Left ventricle myocardium inferior (tissue), 1 donor: Measurements from ENCODE around the gene R3HDM2. TPM values are rescaled to one million over a fixed set of nuclear protein-coding genes. Genes with fewer than 3 reads are reported as not detected.

ENCODE experiments used
- DNase-seq: peaks from one replicate; pipeline ENCODE4 v3.0.0-alpha.2; 2020
- H3K27ac ChIP-seq: fragments of 200-600 bp; replicated peaks from 2 replicates; pipeline ENCODE4 v1.8.0; 2021
- H3K27me3 ChIP-seq: fragments of 200-600 bp; 2 replicates; pipeline ENCODE4 v1.8.0; 2021; ENCODE audit warnings: low read depth
- H3K36me3 ChIP-seq: fragments of 200-600 bp; 2 replicates; pipeline ENCODE4 v1.8.0; 2021
- H3K4me1 ChIP-seq: fragments of 200-600 bp; 2 replicates; pipeline ENCODE4 v1.8.0; 2021
- H3K4me3 ChIP-seq: fragments of 200-600 bp; 2 replicates; pipeline ENCODE4 v1.8.0; 2021; ENCODE audit warnings: mild to moderate bottlenecking, moderate library complexity
- H3K9me3 ChIP-seq: fragments of 200-600 bp; replicated peaks from 2 replicates; pipeline ENCODE4 v1.8.0; 2021
- intact Hi-C: fragments of 100-400 bp; cut with micrococcal nuclease; formaldehyde crosslinking; loops from one replicate; pipeline ENCODE4 v1.11.0; 2022
- total RNA-seq: library from RNA; stranded (reverse); fragmentation: NEBNext Ultra II Directional; extraction: Animal tissue kit (Norgen Biotek cat#: 25700); gene quantifications from one replicate; pipeline ENCODE4 v1.2.1, GENCODE V29; 2021
- TF ChIP-seq, protein P1 (sequence below): fragments of 200-600 bp; IDR thresholded peaks from 2 replicates; pipeline ENCODE4 v1.8.0; 2021; ENCODE audit warnings: antibody characterized with exemption, mild to moderate bottlenecking, borderline replicate concordance
- donor health status: DM: no; HTN: yes; CAD: no; lungs with severe emphysema.

The R3HDM2 gene
- total RNA-seq, 1 donor from 2014 or later: 63.1 TPM

DNA sequence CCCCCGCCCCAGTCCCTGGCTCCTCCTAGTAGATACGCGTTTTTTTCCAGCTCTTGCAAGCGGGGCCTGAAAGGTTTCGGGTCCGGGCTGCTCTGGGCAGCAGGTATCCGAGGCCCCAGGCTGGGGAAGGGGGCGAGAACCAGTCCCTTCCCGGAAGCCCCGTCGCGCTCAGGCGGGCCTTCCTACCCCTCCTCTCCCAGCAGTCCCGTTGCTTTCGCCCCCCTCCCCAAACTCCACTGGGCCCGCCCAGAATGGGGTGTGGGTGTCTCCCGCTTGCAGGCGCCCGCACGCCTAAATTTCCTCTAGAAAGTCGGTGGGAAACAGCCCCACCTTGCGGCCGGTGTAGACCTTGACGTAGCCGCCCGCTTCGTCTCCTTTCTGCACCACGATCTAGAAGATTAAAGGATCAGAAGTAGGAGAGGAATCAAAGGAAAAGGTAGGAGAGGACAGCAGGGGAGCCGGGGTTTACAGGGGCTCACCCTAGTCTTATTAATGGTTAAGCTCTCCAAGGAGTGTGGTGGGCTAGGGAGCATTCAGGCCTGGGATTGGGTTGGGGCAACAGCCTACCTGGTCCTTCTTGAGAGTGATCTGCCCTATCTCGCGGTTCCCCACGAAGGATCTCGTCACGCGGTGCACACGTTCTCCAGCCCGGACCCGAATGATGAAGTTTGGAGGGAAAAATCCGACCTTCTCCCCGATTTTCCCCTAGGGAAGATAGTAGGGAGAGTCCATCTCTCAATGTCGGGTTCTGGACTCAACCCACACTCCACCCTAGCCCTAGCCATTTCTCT is 187.1 kb downstream of the R3HDM2 start:
- DNase-seq: peak; percentile 79
- intact Hi-C loops: no loop called here
- peak overlapping the region; percentile 60 for H3K4me3 ChIP-seq
- peaks cover 60% of the 10 kb centered on the region for H3K27me3 ChIP-seq
- H3K9me3 ChIP-seq: no peaks in the 10 kb centered on the region
- H3K27ac ChIP-seq: no peak overlapping the region
- peaks cover 52% of the 10 kb centered on the region for H3K4me1 ChIP-seq
- no peaks in the 10 kb centered on the region for H3K36me3 ChIP-seq
- TF ChIP-seq, protein P1, sequence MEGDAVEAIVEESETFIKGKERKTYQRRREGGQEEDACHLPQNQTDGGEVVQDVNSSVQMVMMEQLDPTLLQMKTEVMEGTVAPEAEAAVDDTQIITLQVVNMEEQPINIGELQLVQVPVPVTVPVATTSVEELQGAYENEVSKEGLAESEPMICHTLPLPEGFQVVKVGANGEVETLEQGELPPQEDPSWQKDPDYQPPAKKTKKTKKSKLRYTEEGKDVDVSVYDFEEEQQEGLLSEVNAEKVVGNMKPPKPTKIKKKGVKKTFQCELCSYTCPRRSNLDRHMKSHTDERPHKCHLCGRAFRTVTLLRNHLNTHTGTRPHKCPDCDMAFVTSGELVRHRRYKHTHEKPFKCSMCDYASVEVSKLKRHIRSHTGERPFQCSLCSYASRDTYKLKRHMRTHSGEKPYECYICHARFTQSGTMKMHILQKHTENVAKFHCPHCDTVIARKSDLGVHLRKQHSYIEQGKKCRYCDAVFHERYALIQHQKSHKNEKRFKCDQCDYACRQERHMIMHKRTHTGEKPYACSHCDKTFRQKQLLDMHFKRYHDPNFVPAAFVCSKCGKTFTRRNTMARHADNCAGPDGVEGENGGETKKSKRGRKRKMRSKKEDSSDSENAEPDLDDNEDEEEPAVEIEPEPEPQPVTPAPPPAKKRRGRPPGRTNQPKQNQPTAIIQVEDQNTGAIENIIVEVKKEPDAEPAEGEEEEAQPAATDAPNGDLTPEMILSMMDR: peak; percentile 80

DNA sequence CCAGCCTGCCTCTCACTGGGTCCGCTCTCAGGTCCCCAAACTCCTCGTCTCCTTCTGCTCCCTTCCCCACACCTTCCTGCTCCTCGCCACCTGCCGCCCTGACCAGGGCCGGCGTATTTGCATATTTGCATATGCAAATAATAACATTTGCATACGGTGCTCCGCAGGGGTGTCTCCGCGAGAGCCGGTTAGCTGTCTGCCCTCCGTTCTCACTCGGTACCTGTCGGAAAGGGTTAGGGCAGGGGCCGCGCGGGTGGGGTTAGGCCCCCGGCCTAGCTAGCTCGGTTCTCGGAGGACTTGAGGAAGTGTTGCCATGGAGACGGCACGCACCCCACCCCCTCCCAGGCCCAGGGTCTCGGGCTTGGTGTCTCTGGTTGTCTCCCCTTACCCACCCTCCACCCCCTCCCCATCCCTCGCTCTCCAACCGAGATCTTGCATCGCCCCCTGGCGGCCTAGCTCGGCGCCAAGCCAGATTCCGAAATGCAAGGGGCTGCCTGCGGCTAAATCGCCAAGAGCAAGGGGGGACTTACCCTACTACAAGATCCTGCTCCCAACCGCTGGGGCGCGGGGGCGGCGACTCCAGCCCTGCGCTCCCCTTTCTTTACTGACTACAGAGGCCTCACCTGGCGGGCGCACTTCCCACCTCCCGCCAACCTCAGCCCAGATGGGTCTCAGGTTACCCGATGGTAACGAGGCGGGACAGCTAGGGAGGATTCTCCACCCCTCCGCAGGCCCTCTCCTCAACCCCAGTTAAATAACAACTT is 188.0 kb downstream of the R3HDM2 start:
- no peak for DNase-seq
- Histone ChIP-seq H3K4me1 (peaks cover 60% of the 10 kb centered on the region), H3K27ac (no peak overlapping the region), H3K9me3 (no peaks in the 10 kb centered on the region), H3K4me3 (peak overlapping the region; percentile 60), H3K36me3 (no peaks in the 10 kb centered on the region), H3K27me3 (peaks cover 69% of the 10 kb centered on the region)
- intact Hi-C loops: no loop called here
- TF ChIP-seq, protein P1: peak; percentile 69

DNA sequence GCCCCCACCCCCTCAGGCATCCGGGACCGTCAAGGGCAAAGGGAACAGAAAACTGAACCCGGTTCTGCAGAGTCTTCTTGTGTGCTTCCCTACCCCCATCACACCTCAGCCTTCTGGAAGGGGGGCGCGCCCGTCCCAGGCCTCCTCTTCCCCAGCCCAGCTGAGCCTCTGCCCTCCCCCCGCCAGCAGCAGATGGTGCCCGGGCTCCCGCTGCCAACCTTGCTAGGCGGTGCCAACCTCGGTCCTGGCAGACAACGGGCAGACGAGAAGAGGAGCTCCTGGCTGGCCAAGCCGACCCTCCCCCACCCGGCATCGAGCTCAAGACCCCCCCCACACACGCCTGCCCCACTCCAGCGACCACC is 188.5 kb downstream of the R3HDM2 start:
- intact Hi-C loops: no loop called here
- H3K27ac ChIP-seq: no peak overlapping the region
- DNase-seq: peak; percentile 60
- H3K4me3 ChIP-seq: peak overlapping the region; percentile 60
- peaks cover 66% of the 10 kb centered on the region for H3K4me1 ChIP-seq
- H3K9me3 ChIP-seq: no peaks in the 10 kb centered on the region
- H3K36me3 ChIP-seq: no peaks in the 10 kb centered on the region
- TF ChIP-seq, protein P1: no peak
- peaks cover 75% of the 10 kb centered on the region for H3K27me3 ChIP-seq

DNA sequence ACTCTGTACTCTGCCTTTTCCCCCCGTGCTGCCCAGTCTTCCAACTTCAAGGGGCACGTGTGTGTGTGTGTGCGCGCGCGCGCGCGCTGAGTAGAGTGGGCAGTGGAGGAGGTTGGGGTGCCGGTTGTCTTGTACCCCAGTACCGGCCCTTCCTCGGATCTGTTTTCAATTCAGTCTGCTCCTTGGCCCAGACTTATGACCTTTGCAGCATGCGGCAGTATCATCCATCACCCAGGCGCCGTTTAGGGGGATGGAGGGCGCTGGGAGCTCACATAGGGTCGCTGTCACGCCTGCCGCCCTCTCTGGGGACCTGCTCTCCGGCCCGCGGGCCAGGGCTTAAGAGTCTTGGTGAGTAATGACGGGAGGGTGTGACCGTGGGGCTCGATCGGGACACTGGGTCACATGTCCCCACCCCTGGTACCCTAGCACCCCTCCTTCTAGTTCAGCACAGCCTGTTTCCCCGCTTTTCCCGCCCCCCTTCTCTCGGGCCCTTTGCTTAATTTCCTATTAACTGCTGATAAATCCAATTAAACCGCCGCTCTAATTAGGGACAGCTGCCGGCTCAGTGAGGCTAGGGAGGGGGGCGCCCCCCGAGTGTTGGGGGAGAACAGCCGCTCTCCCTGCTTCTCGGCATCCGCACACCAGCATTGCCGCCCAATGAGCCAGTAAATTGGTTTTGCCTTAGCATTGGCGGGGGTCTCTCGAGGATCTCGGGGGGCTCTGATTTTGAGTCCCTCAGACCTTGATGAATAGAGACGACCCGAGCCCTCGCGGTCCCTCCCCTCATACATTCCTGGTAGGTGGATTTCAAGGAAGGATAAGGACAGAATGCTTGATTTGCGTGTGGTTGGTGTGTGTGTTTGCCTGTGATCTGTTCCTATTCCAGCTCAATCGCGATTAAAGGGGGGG is 189.2 kb downstream of the R3HDM2 start:
- TF ChIP-seq, protein P1: no peak
- H3K27me3 ChIP-seq: peaks cover 81% of the 10 kb centered on the region

DNA sequence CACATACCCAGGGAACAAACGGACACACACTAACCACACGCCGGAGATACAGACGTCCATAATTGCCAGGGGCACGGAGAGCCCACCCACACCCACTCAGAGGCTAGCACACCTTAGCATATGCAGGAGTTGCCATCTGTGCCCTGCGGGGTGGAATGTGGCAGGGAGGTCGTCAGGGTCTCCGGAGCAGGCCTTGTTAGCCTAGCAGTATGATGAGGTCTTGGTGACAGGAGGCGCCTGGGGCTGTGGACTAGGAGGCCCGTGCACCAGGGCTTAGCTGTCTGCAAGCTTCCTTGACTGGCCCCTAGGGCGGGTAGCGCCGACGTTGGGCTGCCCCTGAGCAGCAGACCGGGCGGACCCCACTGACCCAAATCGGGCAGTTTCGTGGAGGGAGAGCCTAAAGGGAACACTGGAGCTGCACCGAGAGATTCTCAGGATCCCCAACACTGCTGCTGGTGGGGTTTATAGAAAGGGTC is 189.9 kb downstream of the R3HDM2 start:
- DNase-seq: no peak
- Histone ChIP-seq H3K9me3 (no peaks in the 10 kb centered on the region), H3K36me3 (no peaks in the 10 kb centered on the region), H3K4me3 (peak overlapping the region; percentile 69), H3K4me1 (peaks cover 72% of the 10 kb centered on the region), H3K27ac (no peak overlapping the region), H3K27me3 (peaks cover 88% of the 10 kb centered on the region)
- TF ChIP-seq, protein P1: no peak
- intact Hi-C loops: no loop called here

More for the DNA sequence above, 189.2 kb downstream of the R3HDM2 start:
- DNase-seq: no peak
- Histone ChIP-seq H3K27ac (no peak overlapping the region), H3K9me3 (no peaks in the 10 kb centered on the region), H3K4me1 (peaks cover 72% of the 10 kb centered on the region), H3K4me3 (no peak overlapping the region), H3K36me3 (no peaks in the 10 kb centered on the region)
- intact Hi-C loops: no loop called here
